T-helper 9 cell (primary cell): ENCODE data around the gene MYBPC2.
A peak's percentile ranks its signal among the peaks of the same experiment; 100 is the strongest.
"Not testable (repeated sequence)": the region's sequence is repeated elsewhere in the genome, so short reads cannot be mapped to it uniquely, and the experiment has no call there.

Experiments
- DNase-seq: peaks from one replicate; pipeline ENCODE4 v3.0.0-alpha.2; 2020

Gene MYBPC2

DNA sequence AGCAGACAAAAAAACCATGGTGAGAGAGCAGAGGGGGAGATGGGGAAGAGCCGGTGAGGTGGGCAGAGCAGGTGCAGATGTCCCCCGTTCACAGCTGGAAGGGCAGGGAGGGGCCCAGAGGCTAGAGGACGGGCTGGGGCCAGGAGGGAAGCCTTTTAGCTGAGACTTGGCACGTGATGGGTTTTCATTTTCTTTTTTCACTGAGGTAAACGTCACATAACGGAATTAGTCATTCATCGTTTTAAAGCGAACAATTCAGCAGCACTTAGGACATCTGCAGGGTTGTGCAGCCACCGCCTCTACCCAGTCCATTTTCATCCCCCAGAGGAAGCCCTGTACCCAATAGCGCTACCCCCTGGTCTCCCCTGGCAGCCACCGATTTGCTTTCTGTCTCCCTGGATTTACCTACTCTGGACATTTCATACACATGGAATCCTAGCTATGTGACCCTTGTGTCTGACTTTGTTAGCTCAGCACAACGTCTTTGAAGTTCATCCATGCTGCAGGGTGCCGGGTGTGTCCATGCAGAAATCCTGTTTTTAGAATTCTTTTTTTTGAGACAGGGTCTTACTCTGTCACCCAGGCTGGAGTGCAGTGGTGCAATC lies 27.6 kb downstream of the MYBPC2 start:
- no peak for DNase-seq

DNA sequence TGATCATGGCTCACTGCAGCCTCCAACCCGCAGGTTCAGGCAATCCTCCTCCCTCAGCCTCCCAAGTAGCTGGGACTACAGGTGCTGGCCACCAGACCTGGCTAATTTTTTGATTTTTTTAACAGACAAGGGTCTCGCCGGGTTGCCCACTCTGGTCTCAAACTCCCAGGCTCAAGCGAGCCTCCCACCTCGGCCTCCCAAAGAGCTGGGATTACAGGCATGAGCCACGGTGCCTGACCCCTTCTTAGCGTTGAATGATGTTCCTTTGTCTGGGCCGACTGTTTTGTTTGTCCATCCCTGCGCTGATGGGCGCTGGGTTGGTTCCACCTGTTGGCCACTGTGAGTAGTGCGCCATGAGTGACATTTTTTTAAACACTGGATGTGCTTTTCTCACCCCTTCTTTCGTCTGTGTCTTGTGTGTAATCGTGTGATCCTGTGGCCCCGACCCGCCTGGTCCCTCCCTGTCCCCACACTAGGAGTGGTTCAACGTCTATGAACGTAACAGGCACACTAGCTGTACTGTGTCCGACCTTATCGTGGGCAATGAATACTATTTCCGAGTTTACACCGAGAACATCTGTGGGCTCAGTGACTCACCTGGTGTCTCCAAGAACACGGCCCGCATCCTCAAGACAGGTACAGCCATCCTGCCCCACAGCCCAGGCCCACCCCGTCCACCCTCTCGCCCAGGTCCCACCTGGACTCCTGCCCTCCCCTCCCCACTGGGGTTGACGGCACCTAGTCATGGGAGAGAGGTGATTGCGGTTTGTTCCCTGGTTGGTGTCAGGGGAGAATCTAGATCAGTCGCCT lies 28.6 kb downstream of the MYBPC2 start:
- peak; percentile 34 for DNase-seq

DNA sequence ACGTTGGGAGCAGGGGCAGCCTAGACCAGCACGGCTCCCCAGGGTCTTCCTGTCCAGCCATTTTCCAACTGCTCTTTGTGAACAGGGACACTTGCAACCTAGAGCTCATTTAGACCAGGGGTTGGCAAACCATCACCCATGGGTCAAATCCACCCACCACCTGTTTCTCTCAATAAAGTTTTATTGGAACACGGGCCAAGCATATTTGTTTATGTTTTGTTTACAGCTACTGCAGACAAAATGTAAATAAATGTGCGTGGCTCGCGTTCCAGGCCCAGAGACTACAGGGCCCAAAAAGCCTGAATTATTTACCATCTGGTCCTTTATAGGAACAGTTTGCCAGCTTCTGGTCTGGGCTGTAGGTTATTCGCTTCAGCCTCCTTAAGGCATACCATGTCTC lies 30.3 kb downstream of the MYBPC2 start:
- DNase-seq: no peak

GRCh38 chr19:50464348-50464747 lies 31.7 kb downstream of the MYBPC2 start:
- DNase-seq: no peak

DNA sequence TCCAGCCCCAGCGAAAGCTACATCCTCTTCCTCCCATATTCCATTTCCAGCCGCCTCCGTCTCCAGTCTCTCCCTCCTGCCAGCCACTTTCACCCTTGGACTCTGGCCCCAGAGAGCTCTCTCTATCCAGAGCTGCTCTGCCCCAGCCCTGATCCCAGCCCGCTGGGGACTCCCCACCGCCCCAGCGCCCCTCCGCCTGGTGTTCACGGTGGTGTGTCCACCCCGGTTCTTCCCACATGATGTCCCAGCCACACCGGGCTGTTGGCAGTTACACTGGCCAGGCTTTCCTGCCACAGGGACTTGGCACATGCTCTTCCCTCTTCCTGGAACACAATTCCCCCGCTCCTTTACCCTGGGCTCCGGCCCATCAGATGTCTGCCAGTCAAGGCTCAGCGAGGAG lies 32.3 kb downstream of the MYBPC2 start:
- DNase-seq: no peak

DNA sequence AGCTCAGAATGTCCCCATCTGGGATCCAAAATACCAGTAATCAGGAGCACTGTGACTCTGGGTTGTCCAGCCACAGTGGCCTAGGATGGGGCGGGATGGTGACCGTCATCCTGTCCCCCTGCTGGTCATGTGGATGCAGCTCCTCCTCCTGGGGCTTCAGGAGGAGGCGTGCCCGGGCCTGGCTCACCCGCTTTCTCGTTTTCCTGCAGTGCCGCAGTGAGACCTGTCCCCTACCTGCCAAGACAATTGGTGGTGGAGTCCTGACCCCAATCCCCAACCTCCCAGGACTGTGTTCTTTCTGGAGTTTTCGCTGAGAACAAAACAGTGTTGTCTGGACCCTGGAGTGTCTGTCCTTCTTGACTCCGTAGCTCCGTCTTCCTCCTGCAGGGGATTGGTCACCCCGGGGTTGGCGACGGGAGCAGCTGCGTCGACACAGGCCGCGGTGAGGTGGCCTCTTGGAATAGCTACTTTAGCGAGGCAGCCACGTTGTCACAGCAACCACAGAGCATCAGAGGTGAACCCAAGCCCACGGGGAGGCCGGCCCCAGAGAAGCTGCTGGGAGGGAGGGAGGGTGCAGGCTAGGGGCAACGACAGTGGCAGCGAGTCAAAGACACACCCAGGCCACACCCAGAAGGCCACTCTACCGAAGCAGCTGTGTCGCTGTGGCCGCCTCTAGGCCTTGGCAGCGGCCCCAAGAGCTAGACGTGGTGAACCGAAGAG lies 33.5 kb downstream of the MYBPC2 start:
- no peak for DNase-seq

DNA sequence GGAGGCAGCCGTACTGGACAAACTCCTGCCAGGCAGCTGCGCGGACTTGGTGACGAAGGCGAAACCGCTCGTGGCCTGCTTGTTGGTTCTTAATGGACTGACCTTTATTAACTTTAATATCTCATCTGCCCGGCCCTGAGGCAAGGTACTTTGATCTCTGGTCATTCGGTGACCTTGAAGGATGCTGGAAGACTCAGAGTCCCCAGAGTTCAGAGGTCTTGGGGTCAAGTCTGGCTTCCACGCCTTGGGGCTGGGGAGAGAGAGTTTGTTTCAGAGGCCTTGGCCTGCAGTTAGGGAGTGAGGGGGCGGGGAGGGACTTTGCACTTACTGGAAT lies 34.0 kb downstream of the MYBPC2 start:
- no peak for DNase-seq

GRCh38 chr19:50467566-50467965 lies 34.9 kb downstream of the MYBPC2 start:
- no peak for DNase-seq

- no peak for DNase-seq
These were observed 36.1 kb downstream of the MYBPC2 start for GRCh38 chr19:50468818-50469217.

DNA sequence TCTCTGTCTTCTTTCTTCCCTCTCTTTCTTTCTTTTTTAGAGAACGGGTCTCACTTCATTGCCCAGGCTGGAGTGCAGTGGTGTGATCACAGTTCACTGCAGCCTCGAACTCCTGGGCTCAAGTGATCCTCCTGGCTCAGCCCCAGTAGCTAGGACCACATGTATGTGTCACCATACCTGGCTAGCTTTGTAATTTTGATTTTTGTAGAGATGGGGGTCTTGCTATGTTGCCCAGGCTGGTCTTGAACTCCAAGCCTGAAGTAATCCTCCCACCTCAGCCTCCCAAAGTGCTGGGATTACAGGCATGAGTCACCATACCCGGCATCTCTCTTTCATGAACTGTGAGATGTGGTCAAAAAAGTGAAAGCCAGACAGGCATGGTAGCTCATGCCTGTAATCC lies 40.6 kb downstream of the MYBPC2 start:
- not testable (repeated sequence) for DNase-seq

- DNase-seq: no peak
These were observed 42.4 kb downstream of the MYBPC2 start for GRCh38 chr19:50475101-50475568.

DNA sequence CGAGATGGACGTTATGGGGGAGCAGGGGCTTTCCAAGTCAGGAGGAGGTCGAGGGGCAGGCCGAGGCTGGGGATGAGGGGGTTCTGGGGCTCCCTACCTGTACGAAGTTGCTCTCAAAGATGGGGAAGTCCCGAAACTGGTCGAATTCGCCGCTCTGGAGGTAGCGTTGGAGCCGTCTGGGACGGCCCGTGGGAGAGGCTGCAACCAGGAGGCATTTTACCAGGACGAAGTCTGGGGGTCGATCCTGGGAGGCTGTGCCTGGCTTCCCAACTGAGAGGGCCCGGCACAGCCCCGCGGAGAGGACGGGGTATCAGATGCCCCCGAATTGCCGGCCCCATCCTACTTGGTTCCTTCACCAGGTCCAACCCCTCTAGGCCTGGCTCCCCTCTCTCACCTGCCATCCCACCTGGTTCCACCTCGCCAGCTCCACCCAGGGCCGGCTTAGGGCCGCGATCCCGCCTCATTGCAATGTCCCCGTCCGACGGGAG lies 43.1 kb downstream of the MYBPC2 start:
- no peak for DNase-seq

DNA sequence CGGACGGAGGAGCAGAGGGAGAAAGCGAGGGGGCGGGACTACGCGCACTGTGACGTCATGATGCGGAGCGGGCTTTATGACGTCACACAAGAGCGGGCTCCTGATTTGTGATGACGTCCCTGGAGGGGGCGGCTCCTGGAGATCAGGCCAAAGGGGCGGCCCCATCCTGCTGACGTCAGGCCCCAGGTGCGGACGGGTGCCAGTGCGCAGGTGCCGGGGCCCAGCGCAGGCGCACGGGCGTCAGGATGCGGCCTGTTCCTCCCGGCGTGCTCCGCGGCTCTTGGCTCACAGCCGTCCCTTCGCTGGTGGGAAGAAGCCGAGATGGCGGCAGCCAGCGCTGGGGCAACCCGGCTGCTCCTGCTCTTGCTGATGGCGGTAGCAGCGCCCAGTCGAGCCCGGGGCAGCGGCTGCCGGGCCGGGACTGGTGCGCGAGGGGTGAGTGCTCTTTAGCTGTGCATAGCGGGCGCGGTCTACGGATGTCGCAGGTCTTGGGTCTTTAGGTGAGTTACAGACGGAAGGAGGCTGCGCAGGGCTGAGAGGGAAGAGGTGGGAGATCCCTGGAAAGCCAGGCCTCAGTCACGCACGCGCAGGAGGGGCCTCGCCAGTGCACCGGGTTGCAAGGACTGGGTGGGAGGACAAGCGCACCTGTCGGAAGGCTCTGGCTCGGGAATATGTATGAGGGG lies 43.7 kb downstream of the MYBPC2 start, which contains the start of the genes EMC10 and GARIN5A:
EMC10 (plus strand) TSS at position 284 of the 683 bp plus-strand sequence; CDS start at position 322, 38 bp downstream.
GARIN5A (minus strand) TSS at position 625 of the 683 bp plus-strand sequence; CDS start at position 165, 460 bp downstream.
- peak; percentile 84 for DNase-seq

DNA sequence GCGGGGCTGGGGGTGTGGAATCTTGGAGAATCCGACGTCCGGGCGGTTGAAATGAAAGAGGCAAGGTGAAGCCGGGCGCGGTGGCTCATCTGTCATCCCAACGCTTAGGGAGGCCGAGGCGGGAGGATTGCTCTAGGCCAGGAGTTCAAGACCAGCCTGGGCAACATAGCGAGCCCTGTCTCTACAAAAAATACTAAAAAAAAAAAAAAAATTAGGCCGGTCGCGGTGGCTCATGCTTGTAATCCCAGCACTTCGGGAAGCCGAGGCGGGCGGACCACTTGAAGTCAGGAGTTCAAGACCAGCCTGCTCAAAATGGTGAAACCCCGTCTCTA lies 44.2 kb downstream of the MYBPC2 start:
- no peak for DNase-seq

DNA sequence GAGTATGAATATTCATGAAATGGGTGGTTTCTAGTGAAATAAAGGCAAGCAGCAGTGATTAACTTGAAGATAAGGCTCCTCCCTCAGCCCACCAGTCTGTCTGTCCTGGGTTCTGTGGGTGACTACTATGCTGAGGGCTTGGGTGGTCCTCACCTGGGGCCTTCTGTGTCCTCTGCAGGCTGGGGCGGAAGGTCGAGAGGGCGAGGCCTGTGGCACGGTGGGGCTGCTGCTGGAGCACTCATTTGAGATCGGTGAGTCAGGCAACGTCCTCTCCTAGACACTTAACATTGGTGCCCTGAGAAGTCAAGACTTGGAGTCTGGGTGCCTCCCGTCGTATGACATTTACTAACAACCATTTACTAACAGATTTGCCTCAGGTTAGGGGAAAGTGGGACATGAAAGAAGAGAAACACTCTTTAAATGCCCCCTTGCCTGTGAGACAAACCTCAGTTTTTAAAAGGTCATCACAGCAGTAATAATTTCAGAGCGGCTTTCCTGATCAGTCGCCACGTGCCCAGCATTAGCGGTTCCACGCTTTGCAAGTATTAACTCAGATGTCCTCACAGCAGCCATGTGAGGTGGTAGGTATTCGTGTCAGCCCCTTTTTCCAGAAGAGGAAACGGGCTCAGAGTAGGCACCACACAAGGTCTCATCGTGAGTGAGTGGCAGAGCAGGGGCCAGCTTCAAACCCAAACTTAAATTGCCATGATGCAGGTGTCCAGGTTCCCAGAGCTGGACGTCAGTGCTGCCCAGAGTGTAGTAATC lies 45.2 kb downstream of the MYBPC2 start:
- DNase-seq: no peak

DNA sequence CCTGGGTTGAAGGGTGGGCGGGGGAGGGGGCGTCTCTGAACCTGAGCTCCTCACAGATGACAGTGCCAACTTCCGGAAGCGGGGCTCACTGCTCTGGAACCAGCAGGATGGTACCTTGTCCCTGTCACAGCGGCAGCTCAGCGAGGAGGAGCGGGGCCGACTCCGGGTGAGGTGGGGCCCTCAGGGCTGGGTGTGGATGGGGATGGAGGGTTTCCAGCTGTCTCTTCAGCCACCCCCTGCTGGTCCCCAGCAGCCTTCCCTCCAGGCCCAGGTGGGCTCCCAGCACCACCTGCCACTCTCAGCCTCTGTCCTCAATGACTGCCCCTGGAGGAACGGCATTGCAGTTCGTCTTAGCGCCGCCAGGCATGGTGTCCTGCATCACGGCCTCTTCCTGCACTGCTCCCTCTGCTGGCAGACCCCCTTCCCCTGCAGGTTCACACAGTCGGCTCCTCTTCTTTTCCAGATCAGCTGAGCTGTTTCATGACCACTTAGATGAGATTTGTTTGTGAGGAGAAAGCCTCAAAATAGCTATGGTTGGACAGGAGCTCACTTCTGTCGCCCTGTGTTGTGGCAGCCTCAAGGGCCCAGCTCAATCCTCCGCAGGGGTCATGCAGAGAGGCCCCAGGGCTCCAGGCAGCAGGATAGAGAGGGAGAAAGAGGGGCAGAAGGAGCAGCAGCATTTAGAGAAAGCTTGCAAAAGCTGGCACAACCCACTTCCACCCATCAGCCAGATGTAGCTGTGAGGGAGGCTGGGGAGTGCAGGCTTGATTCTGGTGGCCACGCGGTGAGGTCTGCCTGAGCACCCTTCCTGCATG lies 46.4 kb downstream of the MYBPC2 start:
- no peak for DNase-seq

GRCh38 chr19:50479761-50480251 lies 47.1 kb downstream of the MYBPC2 start:
- DNase-seq: no peak

DNA sequence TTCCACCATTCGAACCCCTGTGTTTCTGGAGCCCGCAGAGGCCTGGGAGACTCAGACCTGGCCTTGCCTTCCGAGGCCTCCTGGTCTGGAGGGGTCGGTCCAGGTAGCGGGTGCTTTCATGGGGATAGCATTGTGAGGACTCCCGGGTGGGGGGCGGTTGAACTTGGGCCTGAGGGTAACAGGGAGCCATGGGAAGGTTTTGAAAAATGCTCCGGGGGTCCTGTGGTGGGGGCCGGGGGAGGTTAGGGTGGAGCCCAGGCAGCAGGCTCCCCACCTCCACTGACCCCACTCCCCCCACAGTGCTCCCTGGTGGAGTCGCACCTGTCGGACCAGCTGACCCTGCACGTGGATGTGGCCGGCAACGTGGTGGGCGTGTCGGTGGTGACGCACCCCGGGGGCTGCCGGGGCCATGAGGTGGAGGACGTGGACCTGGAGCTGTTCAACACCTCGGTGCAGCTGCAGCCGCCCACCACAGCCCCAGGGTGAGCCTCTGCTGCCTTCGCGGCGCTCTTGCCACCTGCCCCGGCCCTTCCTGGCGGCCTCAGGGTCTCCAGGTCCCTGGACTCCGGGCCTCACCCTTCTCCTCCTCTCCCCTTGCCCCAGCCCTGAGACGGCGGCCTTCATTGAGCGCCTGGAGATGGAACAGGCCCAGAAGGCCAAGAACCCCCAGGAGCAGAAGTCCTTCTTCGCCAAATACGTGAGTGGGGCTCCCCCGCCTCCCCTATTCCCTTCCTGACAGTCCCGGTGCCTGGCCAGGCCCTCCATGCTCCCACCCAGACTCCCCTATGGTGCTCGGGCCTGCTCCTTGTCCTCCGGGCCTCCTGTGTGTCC lies 47.8 kb downstream of the MYBPC2 start:
- DNase-seq: no peak

- DNase-seq: no peak
These were observed 48.9 kb downstream of the MYBPC2 start for GRCh38 chr19:50481351-50482149.
